SK-MEL-5 (cell line): ENCODE results near the gene HMGXB4. TPM values are rescaled to one million over a fixed set of nuclear protein-coding genes. Genes with fewer than 3 reads are reported as not detected.
A peak's percentile ranks its signal among the peaks of the same experiment; 100 is the strongest.

Experiments used
- DNase-seq: peaks from one replicate; pipeline ENCODE4 v3.0.0-alpha.2; 2016; ENCODE audit warnings: low read depth, low spot score
- in situ Hi-C: cut with HindIII; loops from 2 replicates; pipeline ENCODE4 v1.10.0; 2016; ENCODE audit warnings: low sequenced_read_pairs, high pct_unique_total_duplicates, low pct_unique_long_range_greater_than_20kb
- total RNA-seq: library from RNA; depleted of rRNA; stranded (reverse); fragments of >200 nt; shearing (Covaris generic); gene quantifications from 2 replicates; pipeline ENCODE4 v1.2.3, GENCODE V29; 2014

The HMGXB4 gene
- total RNA-seq, 1 experiment from 2014 or later = 15.1 TPM

DNA sequence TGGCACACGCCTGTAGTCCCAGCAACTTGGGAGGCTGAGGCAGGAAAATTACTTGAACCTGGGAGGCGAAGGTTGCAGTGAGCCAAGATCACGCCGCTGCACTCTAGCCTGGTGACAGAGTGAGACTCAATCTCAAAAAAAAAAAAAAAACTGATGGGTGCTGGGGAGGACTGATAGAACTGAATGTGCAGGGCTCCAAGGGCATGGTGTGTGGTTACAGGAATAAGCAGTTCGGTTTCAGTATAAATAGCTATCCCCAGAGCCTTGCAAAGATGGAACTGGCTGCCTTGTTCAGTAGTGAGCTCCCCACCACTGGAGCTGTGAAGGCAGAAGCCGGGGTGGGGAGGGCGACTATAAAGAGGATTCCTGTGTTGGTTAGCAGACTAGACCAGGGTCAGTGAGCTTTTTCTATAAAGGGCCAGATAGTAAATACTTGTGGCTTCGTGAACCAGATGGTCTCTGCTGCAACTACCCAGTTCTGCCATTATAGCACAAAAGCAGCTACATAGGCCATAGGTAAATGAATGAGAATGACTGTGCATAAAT, 48.3 kb downstream of the HMGXB4 start:
- no peak for DNase-seq
- in situ Hi-C loops = no loop called here

DNA sequence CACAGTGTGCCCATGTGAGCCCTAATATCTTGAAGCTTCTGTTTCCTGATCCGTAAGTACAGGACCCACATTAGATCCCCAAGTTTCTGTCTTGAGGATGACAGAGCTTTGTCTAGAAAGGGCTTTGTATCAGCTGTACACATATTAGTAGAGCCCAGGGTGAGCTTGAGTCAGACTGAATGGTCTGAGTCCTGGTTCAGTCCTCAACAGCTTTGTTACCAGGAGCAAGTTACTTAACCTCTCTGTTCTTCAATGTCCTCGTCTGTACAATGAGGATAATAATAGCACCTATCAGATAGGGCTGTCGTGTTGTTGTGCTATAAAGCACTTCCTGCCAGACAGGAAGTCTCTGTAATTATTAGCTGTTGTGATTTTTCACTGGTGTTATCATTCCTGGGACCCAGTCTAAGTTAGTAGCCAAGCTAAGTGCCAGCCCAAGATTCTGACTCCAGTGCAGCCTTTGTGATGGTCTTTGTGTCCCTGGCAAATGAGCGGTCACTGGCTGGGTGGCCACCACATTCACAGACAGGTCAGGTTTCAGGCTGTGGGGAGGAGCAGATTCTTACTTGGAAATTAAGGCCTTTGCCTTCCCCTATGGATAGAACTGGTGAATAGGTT, 49.2 kb downstream of the HMGXB4 start:
- no peak for DNase-seq
- in situ Hi-C loops = no loop called here

DNA sequence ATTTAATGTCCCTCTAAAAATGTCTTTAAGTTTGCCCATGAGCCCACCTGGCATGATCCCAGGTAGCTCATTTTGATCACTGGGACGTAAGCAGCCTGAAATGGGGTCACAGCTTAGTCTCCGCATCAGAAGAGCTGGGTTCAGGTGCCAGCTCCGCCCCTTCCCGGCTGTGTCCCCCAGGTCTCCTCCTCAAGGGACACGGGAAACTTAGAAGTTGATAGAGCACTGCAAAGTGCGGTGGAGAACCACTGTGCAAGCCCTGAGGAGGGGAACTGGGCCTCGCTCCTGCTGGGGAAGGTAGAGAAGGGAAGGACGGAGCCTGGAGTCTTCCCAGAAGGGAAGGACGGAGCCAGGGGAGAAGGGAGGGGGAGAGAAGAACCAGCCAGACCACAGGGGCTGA, 50.1 kb downstream of the HMGXB4 start:
- DNase-seq = no peak
- in situ Hi-C loops = no loop called here

DNA sequence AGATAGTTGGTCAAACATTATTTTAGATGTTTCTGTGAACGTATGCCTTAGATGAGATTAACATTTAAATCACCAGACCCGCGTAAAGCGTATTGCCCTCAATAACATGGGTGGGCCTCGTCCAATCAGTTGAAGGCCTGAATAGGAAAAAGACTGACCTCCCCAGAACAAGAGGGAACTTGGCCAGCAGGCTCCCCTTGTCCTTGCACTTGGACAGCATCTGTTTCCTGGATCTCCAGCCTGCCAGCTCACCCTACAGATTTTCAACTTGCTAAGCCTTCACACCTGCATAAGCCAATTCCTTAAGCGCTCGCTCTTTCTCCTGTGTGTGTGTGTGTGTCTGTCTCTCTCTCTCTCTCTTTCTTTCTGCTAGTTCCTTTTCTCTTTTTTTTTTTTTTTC, 50.6 kb downstream of the HMGXB4 start:
- in situ Hi-C loops = no loop called here
- DNase-seq = no peak

DNA sequence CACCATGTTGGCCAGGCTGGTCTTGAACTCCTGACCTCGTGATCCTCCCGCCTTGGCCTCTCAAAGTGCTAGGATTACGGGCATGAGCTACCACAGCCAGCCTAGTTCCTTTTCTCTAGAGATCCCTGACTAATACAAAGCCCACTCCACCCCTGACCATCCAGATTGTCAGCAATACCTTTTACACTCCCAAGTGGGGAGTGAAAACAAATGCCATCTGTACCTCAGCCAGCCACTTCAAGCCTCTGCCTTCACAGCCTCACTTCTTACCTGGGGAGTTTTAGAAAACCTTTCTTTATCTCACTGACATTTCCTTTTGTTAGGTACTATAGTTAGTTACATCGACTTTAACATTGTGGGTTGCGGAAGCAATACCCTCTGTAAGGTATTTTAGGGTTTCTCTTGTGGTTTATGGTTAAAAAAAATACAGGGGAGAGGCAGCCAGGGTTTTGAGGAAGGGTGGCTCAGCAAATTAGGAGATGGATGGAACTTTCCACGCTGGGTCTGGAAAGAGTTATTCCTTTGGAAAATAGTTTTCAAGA, 51.3 kb downstream of the HMGXB4 start:
- in situ Hi-C loops = no loop called here
- DNase-seq = no peak

DNA sequence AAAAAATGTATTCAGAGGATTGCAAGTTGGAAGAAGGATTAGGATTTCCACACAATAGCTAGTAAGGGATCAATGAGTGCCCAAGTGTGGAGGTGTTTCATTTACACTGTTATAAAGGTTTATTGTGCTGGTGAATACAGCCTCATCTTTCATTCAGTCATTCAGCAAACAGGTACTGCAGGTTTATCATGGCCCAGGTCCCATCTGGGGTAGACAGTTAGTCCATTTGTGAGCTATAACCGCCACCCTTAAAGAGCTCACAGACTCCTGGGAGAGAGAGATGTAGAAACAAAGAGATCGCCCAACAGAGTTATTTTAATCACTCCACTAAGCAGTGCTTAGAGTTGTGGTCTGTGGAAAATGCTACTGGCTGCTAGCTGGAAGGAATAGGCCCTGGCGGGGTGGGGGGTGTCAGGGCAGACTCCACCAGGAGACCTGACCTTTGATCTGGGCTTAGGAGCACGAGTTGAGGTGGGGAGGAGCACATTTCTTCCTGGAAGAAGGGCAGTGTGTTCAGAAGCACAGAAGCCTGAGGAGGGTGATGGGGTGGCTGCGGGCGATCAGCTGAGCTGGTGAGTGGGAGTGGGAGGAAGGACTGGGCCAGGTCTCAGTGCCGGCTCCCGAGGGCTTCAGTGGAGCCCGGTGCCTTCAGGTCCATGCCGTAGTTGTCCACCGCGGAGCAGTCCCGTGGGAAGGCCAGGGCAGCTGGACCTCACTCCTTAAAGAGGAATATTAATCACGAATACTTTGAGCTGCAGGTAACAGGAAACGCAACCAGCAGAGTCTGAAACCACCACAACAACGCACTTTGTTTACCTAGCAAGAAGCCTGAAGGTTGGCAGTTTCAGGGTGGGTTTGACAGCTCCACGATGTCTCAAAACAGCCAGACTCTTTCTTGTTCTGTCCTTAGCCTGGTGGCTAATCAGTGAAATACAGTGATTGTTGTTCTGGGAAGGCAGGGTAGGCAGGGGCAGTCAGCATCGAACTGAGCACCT, 53.6 kb downstream of the HMGXB4 start:
- in situ Hi-C loops = no loop called here
- no peak for DNase-seq

DNA sequence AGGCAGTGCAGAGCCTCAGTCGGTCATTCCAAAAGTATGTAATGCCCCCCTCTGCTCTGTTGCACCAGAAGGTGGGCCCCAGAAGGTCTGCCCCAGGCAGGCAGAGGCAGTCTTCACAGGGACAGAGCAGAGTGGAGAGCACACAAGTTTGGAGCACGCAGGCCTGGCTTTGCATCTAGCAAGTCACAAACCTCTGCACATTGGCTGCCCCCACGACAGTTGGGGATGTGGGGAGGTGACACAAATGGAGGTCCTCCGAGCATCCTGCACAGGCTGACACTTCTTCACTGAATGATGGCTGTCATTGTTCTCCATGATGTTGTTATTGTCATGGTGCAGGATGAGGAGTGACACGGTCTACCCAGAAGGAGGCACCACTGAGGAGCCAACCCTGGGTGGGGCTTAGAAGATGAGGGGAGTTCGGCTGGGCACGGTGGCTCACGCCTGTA, 54.3 kb downstream of the HMGXB4 start:
- in situ Hi-C loops = no loop called here
- no peak for DNase-seq

DNA sequence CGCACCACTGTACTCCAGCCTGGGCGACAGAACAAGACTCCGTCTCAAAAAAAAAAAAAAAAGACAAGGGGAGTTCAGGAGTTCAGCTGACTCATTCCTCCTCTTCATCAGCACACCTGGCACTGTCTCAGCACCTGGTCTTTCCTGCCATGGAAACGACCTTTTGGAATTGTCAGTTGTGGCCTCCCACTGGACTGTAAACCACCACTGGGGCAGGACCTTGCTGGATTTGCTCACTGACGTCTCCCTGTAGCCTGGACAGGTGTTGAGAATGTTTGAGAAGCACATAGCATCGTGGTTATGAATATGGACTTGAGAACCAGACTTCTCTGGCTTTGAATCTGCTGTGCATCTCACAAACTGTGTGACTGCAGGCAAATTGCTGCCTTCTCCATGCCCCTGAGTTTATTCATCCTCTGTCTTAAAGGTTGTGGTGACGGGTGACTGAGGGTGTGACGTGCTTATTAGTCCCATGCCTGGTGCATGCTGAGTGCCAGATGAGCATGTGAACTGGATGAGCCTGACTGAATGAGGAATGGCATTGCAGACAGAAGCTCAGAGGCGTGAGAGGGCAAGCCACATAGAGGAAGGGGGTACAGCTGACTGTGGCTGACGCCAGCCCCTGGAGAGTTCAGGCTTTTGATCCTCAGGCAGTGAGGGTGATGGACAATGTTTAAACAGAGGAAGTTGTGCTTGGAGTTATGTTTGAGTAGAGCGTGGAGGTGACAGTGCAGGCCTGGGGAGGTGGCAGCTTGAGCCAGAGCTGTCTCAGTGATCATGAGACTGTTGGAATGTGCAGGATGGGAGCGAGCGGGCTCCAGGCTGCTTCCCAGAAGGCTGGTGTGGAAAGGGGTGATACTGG, 55.1 kb downstream of the HMGXB4 start:
- in situ Hi-C loops = no loop called here
- DNase-seq = peak; percentile 61

DNA sequence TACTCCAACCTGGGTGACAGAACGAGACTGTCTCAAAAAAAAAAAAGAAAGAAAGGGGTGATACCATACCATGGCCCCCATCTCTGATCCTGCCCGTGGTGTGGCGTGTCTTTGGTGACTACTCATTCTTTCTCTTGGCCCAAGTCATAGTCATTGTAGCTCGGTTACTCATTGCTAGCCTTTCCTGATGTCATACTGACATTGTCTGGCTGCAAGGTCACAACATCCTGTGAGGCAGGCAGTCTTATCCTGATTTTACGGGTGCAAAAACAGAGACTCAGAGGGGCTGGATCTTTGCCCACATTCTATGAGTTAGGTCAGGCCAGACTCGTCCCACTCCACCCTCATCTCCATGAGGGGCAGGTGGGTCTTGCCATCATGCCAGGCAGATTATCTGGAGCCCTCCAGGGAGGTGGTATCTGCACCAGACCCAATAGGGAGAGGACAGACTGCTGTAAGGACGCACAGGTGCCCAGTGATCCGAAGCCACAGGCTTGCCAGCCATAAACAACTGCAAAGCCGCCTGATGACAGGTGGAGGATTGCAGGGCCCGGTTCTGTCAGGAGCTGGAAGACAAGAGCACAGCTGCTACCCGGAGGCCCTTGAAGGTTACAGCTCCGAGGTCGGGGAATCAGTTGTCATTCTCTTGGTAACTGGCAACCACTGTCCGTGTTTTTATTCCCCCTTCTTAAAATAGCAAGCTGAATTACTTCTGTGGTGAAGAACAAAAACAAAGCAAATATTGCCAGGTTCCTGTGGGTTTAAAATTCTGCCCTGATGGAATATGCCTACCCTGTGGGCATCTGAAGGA, 56.2 kb downstream of the HMGXB4 start:
- in situ Hi-C loops = no loop called here

DNA sequence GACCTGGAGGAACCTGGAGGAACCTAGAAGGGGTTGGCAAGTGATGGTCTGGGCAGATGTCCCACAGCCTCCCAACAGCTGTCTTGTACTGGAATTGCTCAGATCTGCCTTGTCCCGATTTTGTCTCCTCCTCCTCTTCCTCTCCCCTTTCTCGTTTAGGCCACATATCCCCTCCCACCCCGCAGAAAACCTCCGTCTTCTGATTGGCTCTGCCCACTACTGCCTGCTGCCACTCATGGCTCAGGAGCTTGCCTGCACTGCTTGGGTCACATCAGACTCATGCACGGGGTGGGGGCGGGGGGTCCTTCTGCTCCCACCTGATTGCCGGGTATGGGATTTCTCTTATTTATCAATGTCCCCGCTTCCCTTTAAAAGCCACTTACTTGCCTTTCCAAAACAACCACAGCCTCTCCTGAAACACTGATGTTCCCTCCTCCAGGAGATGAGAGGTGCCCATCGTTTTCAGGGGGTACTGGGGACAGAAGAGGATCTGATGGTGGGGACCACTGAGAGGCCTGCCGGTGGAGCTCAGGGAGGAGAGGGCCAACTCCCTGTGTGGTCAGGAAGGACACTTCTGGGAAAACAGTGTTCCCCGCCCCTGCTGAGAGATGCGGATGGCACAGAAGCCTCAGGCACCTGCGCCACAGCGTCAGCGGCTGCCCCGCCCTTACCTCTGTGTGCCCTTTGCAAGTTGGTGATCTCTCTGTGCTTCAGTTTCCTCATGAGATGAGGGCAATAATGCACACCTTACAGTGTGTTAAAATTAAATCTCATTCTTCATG, 57.1 kb downstream of the HMGXB4 start:
- in situ Hi-C loops = no loop called here
- DNase-seq = no peak

More for the DNA sequence above, 56.2 kb downstream of the HMGXB4 start:
- DNase-seq = no peak

DNA sequence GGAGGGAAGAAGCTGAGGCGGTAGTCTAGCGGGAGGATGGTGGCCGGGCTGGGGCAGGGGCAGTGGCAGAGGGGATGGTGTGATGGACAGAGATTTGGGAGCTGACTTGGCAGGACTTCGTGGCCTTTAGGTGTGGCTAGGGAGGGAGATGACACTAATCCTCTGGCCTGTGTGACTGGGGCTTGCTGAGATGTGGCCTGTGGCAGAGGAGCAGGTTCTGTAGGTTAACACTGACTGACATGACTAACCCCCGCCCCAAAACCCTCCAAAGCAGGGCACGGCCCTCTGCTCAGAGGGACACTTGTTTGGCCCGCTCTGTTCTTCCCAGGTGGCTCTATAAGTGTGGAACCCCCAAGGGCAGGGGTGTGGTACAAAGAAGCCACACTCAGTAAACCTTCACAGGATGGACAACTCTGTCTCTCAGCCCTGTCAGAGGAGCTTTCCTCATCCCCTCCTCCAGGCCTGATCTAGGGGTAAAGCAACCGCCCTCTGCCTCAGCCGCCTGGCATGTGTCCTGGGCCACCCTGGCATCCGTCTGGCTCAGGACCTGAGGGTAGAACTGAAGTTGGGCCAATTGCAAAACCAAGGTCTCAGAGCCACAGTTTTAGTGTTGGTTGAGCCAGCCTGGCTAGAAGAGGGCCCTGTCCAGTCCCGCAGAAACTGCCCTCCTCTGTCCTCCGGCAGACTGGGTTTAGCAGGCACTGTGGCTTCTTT, 58.0 kb downstream of the HMGXB4 start:
- in situ Hi-C loops = no loop called here
- no peak for DNase-seq

DNA sequence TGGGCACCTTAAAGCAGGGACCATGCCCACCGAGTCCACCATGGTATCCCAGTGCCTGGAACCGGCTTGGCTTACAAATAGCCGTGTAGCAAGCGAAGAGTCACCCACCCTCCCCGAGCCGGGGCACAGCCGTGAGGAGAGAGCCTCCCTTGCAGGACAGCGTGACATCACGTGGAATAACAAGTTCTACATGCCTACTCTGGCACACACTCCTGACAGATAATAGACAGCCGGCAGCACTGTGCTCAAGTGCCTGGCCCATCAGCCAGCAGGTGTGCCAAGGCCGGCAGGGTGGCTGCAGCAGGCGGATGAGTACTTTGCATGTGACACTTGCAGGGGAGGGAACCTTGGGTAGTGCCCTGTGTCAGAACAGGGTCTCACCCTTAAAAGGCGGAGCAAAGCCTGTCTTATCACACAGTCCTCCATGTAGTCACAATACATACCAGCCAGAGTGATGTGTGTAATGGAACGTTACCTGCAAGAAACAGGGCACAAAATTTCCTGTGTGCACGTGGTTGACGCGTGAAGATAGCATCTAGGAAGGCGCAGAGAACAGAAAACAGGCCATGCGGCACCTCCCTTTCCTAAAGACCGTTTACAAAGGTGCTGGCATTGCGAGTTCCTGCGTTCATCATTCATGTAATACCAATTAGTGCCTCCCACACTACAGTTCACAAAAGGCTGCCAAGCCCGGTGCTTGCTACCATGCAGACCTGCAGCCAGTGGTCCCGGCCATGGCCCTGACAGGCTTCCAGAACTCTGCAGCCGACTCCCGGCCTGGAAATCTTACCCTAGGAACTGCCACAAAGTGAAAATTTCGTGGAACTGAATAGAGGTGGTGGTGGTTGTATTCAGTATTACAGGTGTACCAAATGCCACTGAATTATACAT, 58.8 kb downstream of the HMGXB4 start:
- in situ Hi-C loops = no loop called here
- no peak for DNase-seq

DNA sequence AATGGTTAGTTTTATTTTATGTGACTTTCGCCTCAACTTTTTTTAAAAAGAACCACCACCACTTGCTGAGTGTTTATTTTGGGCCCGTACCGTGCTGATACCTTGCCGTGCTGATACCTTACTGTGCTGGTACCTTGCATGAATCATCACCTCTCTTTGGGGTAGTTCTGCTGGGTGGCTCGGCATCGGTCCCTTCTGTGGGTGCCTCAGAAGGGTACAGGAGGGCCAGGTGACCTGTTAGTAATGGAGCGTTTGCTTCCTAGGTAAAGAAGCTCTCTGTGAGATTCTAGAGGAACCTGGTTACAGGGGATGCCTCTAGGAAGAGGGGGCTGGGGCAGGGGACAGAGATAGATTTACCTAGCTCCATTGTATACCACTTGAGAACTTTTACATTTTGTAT, 59.5 kb downstream of the HMGXB4 start:
- in situ Hi-C loops = no loop called here
- no peak for DNase-seq

DNA sequence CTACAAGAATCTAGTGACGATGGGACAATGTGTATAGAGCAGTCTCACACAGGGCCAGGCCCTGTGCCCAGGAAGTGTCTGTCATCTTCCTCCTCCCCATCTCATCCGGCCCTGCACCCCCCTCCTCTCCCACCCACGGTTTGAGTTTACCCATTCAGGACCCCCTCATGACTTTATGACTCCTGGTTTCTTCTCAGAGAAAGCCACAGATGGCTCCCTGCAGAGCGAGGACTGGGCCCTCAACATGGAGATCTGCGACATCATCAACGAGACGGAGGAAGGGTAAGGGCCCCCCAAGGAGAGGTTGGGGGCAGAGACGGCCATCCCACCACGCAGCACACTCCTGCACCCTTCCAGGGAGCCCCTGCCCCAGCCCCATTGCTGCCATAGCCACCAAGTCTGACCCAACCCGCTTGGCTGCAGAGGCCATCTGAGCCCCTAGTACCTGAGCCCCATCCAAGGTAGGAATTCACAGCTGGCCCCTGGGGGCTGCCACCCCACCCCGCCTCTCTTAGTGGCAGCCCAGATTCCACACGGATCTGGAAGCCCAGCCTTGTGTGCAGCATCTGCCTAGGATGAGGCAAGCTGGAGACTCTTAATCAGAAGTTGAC, 60.5 kb downstream of the HMGXB4 start:
- in situ Hi-C loops = no loop called here

More for the DNA sequence above, 60.5 kb downstream of the HMGXB4 start:
- no peak for DNase-seq
